Dendritic cell treated with granulocyte-macrophage colony-stimulating factor and Interleukin-4, amounts not matched to agents 40 ng/mL and 50 ng/mL, for 4 days (primary cell): ENCODE results near the gene TMTC1.

Experiments used
- H3K27ac Mint-ChIP-seq: one replicate; pipeline ENCODE4 v1.8.0; 2022; ENCODE audit warnings: mild to moderate bottlenecking, mixed read lengths
- H3K27me3 Mint-ChIP-seq: one replicate; pipeline ENCODE4 v1.8.0; 2022; ENCODE audit warnings: mild to moderate bottlenecking, mixed read lengths
- H3K36me3 Mint-ChIP-seq: one replicate; pipeline ENCODE4 v1.8.0; 2022; ENCODE audit warnings: low read depth, mixed read lengths
- H3K4me1 Mint-ChIP-seq: one replicate; pipeline ENCODE4 v1.8.0; 2022; ENCODE audit warnings: low read depth, mixed read lengths
- H3K4me3 Mint-ChIP-seq: one replicate; pipeline ENCODE4 v1.8.0; 2022; ENCODE audit warnings: mild to moderate bottlenecking, moderate library complexity, mixed read lengths
- H3K9me3 Mint-ChIP-seq: one replicate; pipeline ENCODE4 v1.8.0; 2022; ENCODE audit warnings: mixed read lengths
- intact Hi-C: fragments of 100-400 bp; cut with micrococcal nuclease; formaldehyde crosslinking; loops from one replicate; pipeline ENCODE4 v1.15.0; 2022

Gene TMTC1

DNA sequence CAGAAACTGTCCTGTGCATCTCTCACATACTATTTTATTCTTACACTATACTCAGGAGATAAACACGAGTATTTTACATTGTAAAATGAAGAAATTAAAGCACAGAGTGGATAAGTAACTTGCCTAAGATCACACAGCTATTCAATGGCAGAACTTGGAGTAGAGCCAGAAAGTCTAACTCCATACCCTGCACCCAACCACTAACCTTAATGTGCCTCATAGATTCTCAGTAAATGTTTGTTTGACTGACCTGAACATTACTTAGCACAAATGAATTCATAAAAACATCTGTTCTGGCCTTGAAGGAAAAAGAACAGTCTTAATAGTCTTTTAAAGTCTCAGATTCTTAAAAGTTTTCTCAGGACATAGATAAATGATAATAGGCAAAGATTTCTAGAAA is 202.8 kb downstream of the TMTC1 start:
- no peak overlapping the region for H3K27ac Mint-ChIP-seq
- intact Hi-C loops = no loop called here
- peaks cover 13% of the 10 kb centered on the region for H3K36me3 Mint-ChIP-seq
- H3K4me3 Mint-ChIP-seq = no peak overlapping the region
- no peaks in the 10 kb centered on the region for H3K9me3 Mint-ChIP-seq
- H3K27me3 Mint-ChIP-seq = no peaks in the 10 kb centered on the region
- H3K4me1 Mint-ChIP-seq = peaks cover 18% of the 10 kb centered on the region

DNA sequence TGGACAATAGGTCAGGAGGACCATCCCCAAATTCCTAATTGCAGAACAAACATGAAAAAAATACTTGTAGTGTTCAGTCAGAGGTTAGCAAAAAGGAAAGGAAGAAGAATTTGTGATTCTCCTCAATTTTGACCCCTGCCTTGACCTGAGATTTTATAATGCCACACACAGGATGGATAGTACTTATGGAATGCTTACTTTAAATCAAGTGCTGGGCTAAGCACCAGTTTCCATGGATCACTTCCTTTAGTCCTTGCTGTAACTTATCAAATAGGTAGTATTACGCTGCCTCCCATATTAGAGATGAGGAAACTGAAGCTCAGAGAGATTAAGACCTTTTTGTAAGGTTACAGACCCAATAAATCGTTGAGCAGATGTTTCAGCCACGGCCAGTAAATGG is 205.0 kb downstream of the TMTC1 start:
- no peak overlapping the region for H3K4me3 Mint-ChIP-seq
- peaks cover 33% of the 10 kb centered on the region for H3K4me1 Mint-ChIP-seq
- no peaks in the 10 kb centered on the region for H3K27me3 Mint-ChIP-seq
- intact Hi-C loops = no loop called here
- peaks cover 25% of the 10 kb centered on the region for H3K36me3 Mint-ChIP-seq
- peaks cover 11% of the 10 kb centered on the region for H3K9me3 Mint-ChIP-seq
- no peak overlapping the region for H3K27ac Mint-ChIP-seq

DNA sequence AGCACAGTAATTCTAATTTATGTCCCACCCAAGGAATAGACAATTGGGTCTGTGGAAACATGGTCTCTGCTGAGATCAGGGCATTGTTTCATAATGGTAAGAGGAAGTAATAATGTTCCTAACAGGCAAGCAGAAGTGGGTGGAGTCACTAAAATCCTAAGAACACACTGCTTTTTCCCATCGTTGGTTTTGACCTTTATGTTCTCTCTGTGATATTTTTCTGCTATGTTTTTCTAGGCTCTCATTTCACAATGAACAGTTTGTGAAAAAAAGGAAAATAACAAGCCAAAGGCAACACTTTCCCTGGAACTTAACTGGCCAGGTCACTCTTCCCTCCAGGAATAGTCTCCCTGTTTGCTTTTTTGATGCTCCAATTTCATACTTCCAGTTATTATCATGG is 205.7 kb downstream of the TMTC1 start:
- H3K27me3 Mint-ChIP-seq = no peaks in the 10 kb centered on the region
- H3K27ac Mint-ChIP-seq = no peak overlapping the region
- H3K4me1 Mint-ChIP-seq = peaks cover 40% of the 10 kb centered on the region
- H3K36me3 Mint-ChIP-seq = peaks cover 32% of the 10 kb centered on the region
- H3K4me3 Mint-ChIP-seq = no peak overlapping the region
- H3K9me3 Mint-ChIP-seq = peaks cover 11% of the 10 kb centered on the region
- intact Hi-C loops = no loop called here

DNA sequence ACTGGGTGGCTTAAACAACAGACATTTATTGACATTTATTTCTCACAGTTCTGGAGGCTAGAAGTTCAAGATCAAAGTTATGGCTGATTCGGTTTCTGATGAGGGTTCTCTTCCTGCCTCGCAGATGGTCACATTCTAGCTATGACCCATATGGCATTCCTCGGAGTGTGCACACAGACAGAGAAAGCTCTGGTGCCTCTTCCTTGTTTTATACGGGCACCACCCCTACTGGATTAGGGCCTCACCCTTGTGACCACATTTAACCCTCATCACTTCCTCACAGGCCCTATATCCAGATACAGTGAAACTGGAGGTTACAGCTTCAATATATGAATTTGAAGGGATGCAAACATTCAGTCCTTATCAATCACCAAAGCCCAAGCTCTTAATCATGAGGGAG is 209.2 kb downstream of the TMTC1 start:
- peaks cover 33% of the 10 kb centered on the region for H3K36me3 Mint-ChIP-seq
- H3K27me3 Mint-ChIP-seq = no peaks in the 10 kb centered on the region
- H3K9me3 Mint-ChIP-seq = peaks cover 11% of the 10 kb centered on the region
- H3K4me3 Mint-ChIP-seq = no peak overlapping the region
- peak overlapping the region; percentile 37 for H3K27ac Mint-ChIP-seq
- intact Hi-C loops = no loop called here
- H3K4me1 Mint-ChIP-seq = peaks cover 31% of the 10 kb centered on the region

DNA sequence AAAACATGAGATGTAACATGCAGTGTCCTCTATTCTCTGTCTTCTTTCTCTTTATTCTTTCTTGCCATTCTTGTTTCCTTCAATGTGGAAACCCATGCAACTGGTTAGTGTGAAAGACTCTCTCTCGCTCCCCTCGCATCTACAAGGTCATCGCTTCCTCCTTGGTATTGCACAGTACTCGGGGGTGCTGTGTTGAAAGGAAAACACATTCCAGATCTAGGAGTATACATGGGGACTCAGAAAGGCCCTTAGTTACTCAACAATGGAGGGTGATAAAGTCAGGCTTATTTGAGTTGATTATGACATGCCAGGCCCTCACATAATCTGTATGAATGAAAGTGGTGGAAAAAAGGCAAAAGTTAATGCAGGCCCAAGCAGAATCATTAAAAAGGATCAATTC is 210.8 kb downstream of the TMTC1 start:
- Mint-ChIP-seq H3K36me3 (peaks cover 33% of the 10 kb centered on the region), H3K27me3 (no peaks in the 10 kb centered on the region), H3K4me1 (peaks cover 24% of the 10 kb centered on the region), H3K9me3 (peaks cover 11% of the 10 kb centered on the region), H3K4me3 (no peak overlapping the region), H3K27ac (no peak overlapping the region)
- intact Hi-C loops = no loop called here

DNA sequence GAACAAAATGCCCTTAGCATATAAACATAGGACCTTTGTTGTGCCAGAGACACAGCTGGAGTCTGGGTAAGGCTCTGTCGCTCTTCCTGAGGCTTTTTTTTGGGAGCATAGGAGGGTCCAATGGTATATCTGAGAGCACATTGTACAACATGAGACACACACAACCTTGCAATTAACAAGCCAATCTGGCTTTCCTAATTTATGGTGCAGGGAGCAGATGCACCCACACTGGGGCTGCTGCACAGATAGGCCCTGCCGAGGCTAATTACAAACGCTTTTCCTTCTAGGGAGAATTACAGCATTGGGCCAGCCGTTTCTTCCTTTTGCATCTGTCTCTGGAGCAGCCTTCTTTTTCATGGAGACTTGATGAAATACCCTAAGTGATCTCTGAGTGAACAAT is 211.3 kb downstream of the TMTC1 start:
- peaks cover 23% of the 10 kb centered on the region for H3K4me1 Mint-ChIP-seq
- peaks cover 33% of the 10 kb centered on the region for H3K36me3 Mint-ChIP-seq
- H3K27me3 Mint-ChIP-seq = no peaks in the 10 kb centered on the region
- intact Hi-C loops = no loop called here
- H3K9me3 Mint-ChIP-seq = peaks cover 11% of the 10 kb centered on the region
- no peak overlapping the region for H3K27ac Mint-ChIP-seq
- no peak overlapping the region for H3K4me3 Mint-ChIP-seq

DNA sequence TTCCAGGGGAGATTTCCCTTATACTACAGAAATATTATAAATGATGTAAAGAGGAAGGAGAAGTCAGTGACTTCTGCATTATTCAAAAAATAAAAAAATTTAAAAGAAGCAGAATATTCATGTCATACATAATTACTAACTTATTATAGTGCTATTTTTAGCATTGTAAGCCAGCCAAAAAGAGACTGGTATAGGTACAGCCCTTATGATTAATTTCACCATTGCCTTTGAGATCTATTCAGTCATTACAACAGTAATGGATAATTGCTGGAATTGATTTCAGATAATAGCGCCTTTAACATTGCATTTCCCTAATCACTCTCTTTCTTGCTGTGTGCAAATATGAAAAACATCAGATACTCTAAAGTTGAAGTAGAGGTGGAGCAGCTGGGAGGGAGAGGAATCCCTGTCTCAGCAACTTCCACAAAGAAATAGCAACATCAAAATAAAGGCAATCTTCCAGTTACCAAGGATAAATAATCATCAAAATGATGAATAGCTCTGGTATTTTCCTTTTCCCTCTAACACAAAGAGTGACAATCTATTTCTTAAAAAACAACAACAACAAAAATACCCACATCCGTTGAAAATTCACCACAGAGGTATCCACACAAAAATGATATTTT is 214.5 kb downstream of the TMTC1 start:
- Mint-ChIP-seq H3K9me3 (no peaks in the 10 kb centered on the region), H3K4me3 (no peak overlapping the region), H3K4me1 (peaks cover 15% of the 10 kb centered on the region), H3K27ac (no peak overlapping the region), H3K27me3 (no peaks in the 10 kb centered on the region), H3K36me3 (peaks cover 34% of the 10 kb centered on the region)
- intact Hi-C loops = no loop called here

DNA sequence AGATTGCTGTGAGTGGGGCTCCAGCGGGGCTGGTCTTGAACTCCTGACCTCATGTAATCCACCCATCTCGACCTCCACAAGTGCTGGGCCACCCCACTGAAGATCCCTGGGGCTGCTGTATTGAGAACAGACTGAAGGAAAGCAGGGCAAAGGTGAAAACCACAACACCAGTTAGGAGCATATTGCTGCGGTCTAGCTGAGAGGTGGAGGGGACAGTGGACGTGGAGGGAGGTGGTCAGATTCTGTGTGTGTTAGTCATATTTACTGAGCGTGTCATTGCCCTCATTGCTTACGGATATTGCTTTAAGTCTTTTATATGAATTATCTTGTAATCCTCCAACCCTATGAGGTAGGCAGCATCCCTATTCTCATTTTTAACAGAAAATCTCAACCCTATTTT is 217.3 kb downstream of the TMTC1 start:
- intact Hi-C loops = no loop called here
- Mint-ChIP-seq H3K27me3 (no peaks in the 10 kb centered on the region), H3K36me3 (peaks cover 27% of the 10 kb centered on the region), H3K4me3 (no peak overlapping the region), H3K9me3 (no peaks in the 10 kb centered on the region), H3K27ac (no peak overlapping the region), H3K4me1 (peaks cover 12% of the 10 kb centered on the region)

DNA sequence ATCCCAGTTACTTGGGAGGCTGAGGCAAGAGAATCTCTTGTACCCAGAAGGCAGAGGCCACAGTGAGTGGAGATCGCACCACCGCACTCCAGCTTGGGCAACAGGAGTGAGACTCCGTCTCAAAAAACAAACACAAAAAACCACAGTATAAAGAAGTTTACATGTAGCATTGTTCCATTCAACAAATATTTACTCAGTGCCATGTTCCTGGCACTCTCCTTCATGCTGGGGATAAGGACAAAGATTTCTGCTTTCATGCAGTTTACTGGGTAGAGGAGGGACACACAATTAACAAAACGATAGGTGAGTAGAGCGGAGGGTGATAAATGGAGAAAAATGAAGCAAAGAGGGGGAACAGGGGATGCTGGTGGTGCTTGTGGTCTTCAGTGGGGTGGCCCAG is 218.0 kb downstream of the TMTC1 start:
- H3K27ac Mint-ChIP-seq = no peak overlapping the region
- H3K4me1 Mint-ChIP-seq = peaks cover 12% of the 10 kb centered on the region
- no peaks in the 10 kb centered on the region for H3K27me3 Mint-ChIP-seq
- peaks cover 27% of the 10 kb centered on the region for H3K36me3 Mint-ChIP-seq
- no peak overlapping the region for H3K4me3 Mint-ChIP-seq
- intact Hi-C loops = no loop called here
- H3K9me3 Mint-ChIP-seq = no peaks in the 10 kb centered on the region

DNA sequence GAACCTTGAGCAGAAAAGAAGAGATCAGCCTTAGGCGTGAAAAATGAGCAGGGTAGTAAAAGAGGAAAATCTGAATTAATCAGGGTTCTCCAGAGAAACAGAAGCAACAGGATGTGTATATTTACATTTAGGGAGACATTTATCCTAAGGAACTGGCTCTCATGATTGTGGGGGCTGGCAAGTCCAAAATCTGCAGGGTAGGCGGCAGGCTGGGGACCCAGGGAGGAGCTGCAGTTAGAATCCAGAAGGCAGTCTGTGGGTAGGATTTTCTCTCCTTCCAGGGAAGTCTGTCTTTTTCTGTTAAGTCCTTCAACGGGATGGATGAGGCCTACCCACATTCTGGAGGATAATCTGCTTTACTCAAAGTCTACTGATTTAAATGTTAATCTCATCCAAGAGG is 218.8 kb downstream of the TMTC1 start:
- Mint-ChIP-seq H3K9me3 (no peaks in the 10 kb centered on the region), H3K27me3 (no peaks in the 10 kb centered on the region), H3K4me1 (peaks cover 12% of the 10 kb centered on the region), H3K36me3 (peaks cover 27% of the 10 kb centered on the region), H3K4me3 (no peak overlapping the region), H3K27ac (no peak overlapping the region)
- intact Hi-C loops = no loop called here

DNA sequence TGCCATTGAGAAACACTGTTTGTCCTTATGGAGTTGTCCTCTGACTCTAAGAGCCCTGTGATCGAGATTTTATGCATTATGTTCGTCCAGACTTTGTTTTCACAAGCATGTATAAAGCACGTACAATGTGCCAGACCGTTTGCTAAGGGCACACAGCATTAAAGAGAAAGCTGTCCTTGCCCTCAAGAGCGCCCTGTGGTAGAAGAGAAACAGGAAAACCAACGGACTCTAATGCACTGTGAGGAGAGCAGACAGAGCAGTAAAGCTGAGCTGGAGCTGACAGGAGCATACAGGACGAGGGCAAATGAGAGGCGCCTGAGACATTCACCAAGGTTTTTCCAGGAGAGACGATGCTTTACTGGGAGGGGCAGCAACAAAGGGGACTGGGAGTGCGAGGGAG is 220.1 kb downstream of the TMTC1 start:
- Mint-ChIP-seq H3K4me1 (peaks cover 18% of the 10 kb centered on the region), H3K4me3 (peak overlapping the region; percentile 30), H3K36me3 (peaks cover 27% of the 10 kb centered on the region), H3K27me3 (no peaks in the 10 kb centered on the region), H3K27ac (no peak overlapping the region), H3K9me3 (no peaks in the 10 kb centered on the region)
- intact Hi-C loops = no loop called here

DNA sequence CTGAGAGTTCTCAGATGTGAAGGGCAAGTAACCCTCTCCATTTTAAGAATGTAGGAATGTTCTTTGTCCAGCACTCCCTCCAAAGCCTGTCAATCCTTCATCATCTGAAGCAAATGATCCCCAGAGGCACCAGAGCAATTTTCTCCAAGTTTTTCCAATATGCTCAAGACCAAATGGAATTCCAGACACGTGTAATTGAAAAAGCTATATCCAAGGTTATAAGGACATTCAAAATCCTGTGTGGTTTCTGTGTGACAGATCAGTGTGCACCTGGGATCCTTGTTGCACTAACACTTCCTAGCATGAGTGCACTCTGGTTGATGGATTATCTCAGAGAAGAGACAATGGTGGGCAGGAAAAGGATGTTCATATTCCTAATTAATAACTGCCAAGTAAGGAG is 220.7 kb downstream of the TMTC1 start:
- Mint-ChIP-seq H3K27ac (no peak overlapping the region), H3K36me3 (peaks cover 27% of the 10 kb centered on the region), H3K4me3 (no peak overlapping the region), H3K9me3 (no peaks in the 10 kb centered on the region), H3K4me1 (peaks cover 18% of the 10 kb centered on the region), H3K27me3 (no peaks in the 10 kb centered on the region)
- intact Hi-C loops = no loop called here

DNA sequence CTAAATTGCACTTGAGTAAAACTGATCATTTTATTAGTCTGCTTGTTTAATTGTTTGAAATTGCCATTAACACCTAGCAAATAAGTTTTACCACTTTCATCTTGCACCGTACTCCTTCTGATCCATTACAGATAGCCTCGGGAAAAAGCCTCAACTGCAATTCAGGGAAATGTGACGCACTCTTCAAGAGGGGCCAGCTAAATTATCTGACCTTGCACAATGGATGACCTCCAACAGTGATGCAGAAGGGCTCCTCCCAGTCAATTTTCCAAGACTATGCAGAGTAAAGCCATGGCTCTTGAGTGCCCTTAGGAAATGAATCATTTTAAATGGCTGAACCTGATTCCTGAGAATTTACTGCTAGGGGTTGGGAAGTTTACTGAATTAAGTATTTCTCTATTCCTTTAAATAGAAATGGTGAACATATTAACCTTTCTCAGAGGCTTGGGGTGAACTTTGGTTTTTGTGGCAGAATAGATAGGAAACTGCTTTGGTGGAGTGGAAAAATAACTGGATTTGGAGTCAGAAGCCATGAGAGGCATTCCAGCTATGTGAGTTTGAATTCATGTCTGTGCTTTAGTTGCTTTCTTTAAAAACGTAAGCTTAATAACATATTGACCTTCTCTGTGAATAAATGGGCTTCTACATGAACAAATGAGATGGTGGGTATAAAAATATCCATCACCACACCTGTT is 221.5 kb downstream of the TMTC1 start:
- H3K27me3 Mint-ChIP-seq = no peaks in the 10 kb centered on the region
- intact Hi-C loops = no loop called here
- peaks cover 18% of the 10 kb centered on the region for H3K4me1 Mint-ChIP-seq
- no peak overlapping the region for H3K27ac Mint-ChIP-seq
- H3K4me3 Mint-ChIP-seq = no peak overlapping the region
- H3K9me3 Mint-ChIP-seq = no peaks in the 10 kb centered on the region
- H3K36me3 Mint-ChIP-seq = peaks cover 27% of the 10 kb centered on the region

DNA sequence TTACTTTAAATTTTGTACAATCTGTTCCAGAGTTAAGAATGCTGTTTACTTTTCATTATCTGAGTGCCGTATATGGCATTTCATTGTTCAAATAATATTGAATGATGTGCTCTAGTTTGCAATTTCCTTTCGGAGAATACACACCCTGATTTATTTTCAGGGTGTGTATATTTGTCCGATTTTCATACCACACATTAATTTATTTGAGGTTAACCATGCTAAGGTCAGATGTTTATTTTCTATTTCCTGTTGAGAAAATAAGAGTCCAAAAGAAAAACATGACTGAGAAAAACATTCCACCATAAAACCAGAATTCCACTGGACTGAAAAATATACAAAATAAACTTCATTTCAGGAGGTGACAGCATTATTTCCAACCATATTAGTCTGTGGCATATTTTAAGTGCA is 222.1 kb downstream of the TMTC1 start:
- no peak overlapping the region for H3K27ac Mint-ChIP-seq
- intact Hi-C loops = no loop called here
- H3K36me3 Mint-ChIP-seq = peaks cover 33% of the 10 kb centered on the region
- H3K27me3 Mint-ChIP-seq = no peaks in the 10 kb centered on the region
- H3K4me3 Mint-ChIP-seq = no peak overlapping the region
- H3K4me1 Mint-ChIP-seq = peaks cover 18% of the 10 kb centered on the region
- no peaks in the 10 kb centered on the region for H3K9me3 Mint-ChIP-seq

DNA sequence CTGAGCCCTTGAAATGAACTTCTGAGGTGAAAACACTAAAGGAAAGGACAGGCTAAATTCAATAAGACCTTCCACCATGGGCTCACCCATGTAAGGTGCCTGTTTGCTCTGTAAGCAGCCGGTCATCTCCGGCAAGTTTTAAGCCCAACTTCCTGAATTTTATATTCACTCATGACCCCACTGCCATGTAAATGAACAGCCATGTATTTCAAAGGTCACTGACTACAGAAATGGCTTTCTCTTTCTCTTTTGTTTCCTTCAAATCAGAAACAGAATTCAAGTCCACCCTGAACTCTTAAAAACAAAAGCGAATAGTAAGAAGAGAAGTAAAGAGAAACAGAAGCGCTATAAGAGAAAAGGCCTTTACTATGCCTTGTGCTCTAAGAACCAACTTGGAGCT is 224.5 kb downstream of the TMTC1 start:
- no peak overlapping the region for H3K27ac Mint-ChIP-seq
- intact Hi-C loops = no loop called here

More for the DNA sequence above, 224.5 kb downstream of the TMTC1 start:
- H3K4me3 Mint-ChIP-seq = no peak overlapping the region
- peaks cover 30% of the 10 kb centered on the region for H3K36me3 Mint-ChIP-seq
- H3K4me1 Mint-ChIP-seq = peaks cover 12% of the 10 kb centered on the region
- H3K9me3 Mint-ChIP-seq = no peaks in the 10 kb centered on the region
- H3K27me3 Mint-ChIP-seq = no peaks in the 10 kb centered on the region
